RPMI7951 (cell line): ENCODE results near the gene RBMS1. TPM values are rescaled to one million over a fixed set of nuclear protein-coding genes. Genes with fewer than 3 reads are reported as not detected.
A peak's percentile ranks its signal among the peaks of the same experiment; 100 is the strongest.

Source experiments
- DNase-seq: peaks from one replicate; pipeline ENCODE4 v3.0.0-alpha.2; 2012; ENCODE audit warnings: low read depth
- total RNA-seq: library from RNA; depleted of rRNA; stranded (reverse); fragments of >200 nt; shearing (Covaris generic); gene quantifications from 2 replicates; pipeline ENCODE4 v1.2.3, GENCODE V29; 2014

RBMS1 gene
- total RNA-seq, 1 experiment from 2014 or later: 82.7 TPM

GRCh38 chr2:160279813-160280465 lies 213.7 kb downstream of the RBMS1 start:
- DNase-seq: peak; percentile 86

- DNase-seq: peak; percentile 64
These were observed 214.8 kb downstream of the RBMS1 start for GRCh38 chr2:160278879-160279177.

DNA sequence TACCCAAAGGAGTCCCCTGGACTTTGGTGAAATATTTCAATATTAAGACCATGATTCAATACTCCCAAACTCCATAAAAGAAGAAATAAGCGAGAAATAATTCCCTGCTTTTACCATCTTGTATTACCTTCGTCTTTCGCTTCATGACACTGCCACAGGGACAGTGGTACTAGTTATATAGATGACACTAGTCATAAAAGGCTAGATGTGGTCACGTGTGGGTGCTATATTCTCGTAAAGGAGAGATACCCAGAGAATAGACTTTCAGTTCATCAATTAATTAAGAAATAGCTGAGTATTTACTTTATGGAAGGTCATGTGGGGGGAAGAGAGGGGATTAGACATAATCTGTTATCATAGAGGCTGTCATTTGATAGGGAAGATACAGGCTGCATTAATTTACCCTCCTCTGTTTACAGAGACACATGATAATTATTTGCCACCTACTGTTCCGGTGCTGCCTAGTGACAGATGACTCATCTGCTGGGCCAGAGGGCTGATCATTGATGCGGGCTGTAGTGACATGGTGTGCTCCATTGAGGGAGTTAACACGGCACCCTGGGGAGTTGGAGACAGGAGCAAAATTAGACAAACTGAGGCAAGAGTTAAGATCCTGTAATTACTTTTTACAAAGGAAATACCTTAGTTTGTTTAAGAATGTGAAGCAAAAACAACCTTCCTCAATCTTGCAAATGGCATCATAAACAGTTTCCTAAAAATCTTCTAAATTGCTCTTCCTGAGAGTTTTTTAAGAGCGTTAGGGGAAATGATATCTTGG lies 215.3 kb downstream of the RBMS1 start:
- DNase-seq: peak; percentile 41

GRCh38 chr2:160277151-160277550 lies 216.5 kb downstream of the RBMS1 start:
- no peak for DNase-seq

- DNase-seq: no peak
These were observed 218.0 kb downstream of the RBMS1 start for GRCh38 chr2:160275656-160276055.

GRCh38 chr2:160271171-160272086 lies 222.2 kb downstream of the RBMS1 start:
- DNase-seq: no peak

DNA sequence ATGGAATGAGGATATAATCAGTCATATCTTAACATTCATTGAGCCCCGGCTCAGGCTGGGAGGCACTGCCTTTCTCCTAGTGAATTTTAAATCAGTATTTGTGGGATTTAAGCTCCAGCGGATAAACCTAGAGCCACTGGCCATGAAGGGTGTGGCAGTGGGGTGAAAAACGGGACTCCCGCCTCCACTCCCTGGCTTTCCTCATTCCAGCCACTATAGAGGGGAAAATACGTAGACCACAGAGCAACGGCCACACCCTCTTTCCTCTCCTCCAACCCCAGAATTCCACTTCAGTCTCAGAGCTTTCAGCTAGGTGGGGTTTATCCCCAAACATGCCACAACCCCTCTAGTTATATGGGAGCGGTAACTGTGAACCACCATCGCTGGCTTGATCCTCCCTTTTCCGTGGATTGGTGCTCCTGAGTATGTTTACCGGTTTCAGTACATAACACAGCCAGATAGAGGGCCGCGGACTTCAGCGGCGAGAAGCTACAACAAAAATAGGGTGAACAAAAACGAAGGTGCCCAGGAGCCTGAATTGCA lies 223.0 kb downstream of the RBMS1 start:
- DNase-seq: peak; percentile 77

DNA sequence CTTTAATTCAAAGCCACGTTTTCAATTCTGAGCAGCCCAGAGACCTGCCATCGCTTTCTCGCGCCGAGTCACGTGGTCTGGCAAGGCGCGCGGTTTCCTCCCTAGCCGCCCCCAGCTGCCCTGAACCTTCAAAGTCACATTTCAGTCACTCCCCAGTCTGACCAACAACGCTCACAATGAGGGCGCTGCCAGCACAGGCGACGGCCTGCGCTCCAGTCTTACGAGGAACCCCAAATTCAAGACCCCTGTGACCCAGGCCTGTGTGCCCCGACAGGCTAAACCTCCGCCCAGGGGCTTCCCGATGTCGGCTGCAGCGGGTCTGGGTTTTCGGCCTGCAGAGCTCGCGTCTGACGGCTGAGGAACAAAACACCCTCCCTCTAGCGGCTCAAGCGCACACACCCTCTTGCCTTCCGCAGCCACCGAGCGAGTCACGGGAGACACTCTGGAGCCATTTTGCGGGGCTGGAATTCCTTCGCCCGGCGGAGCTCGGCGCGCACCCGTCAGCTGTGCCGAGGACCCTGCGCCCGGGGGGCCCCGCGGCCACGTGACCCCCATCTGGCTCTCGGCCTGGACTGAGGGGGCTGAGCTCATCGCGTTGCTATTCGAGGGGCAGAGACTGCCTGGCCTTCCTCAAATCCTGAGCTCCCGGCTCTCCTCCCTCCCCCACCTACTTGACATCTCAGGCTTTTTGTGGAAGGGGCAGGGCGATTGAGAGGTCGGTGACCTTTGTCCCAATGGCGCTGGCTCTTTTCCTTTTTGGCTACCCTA lies 223.6 kb downstream of the RBMS1 start:
- peak; percentile 95 for DNase-seq

GRCh38 chr2:160269365-160269764 lies 224.2 kb downstream of the RBMS1 start:
- DNase-seq: peak; percentile 28

DNA sequence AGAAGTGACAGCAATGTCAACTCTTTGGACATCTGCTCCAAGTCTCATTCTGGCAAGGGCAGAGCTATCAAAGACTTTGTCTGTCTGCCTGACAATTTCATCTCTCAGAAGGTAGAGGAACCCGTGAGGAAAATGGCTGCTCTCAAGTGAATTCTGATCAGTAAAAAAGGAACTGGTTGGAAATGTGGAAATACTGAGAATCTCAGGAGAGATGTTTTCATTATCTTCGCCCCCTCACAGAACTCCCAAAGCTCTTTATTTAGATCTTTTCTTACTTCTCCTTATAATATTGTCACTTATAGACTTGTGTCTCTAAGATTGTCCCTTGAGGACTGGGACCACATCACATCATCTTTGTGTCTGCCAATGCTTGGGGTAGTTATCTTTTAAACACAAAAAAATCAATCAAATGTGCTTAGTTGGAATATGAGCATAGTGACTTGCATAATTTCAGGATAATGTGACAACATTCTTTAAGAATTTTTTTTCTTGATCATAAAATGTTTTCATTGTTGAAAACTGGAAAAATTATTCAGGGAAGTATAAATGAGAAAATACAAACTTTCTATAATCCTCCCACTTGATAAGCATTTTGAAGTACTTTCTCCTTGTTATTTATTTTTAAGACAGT lies 225.3 kb downstream of the RBMS1 start:
- DNase-seq: no peak

GRCh38 chr2:160267692-160268091 lies 225.9 kb downstream of the RBMS1 start:
- no peak for DNase-seq

- no peak for DNase-seq
These were observed 226.6 kb downstream of the RBMS1 start for GRCh38 chr2:160267022-160267421.

DNA sequence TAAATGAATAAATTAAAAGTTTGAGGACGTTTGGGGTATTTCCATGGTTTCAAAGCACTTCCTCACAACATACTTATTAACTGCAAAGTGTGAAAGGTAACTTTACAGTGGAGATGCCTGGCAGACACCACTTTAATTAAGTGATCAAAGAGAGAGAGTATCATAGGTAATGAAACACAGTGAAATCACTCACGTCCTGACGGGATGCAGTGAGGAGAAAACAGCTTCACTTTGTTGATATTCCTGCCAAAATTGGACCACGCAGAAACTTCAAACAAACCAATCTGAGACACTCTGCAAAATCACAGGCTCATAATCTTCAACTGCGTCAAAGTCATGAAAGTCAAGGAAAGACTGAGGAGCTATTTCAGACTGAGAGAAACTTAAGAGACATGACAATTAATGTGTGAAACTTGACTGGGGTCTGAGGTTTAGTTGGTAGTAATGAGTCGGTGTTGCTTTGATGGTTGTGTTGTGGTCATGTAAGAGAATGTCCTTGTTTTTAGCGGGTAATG lies 227.5 kb downstream of the RBMS1 start:
- no peak for DNase-seq

DNA sequence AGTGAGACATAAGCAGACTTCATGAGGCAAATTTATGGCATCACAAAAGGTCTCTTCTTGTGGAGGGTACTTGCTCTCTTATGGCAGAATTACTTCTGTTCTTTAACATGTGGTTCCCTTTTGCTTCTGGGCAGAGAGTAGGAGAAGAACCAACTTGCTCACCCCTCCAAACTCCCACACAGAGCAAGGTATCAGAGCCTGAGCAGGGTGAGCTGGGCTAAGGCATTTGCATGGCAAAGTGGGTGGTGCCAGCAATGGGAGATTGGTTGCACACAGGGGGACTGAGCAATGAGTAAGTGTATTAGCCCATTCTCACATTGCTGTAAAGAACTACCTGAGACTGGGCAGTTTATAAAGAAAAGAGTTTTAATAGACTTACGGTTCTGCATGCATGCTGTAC lies 229.3 kb downstream of the RBMS1 start:
- DNase-seq: no peak

DNA sequence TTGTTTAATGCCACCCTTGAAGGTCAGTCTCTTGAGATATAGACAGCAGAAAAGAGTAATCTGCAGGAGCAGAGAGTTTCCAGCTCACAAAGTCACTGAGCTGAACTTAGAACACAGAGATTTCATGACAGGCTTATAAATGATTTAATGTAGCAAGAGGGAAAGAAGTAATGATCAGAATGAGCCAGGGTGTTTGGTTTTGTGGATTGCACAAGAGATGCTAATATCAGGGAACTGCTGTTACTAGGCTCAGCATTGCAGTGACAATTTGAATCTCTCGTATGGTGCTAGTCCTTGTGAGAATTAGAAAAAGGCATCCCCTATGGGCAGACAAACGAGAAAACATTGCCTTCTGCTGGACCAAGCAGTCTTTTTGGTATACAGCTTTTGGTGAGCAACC lies 231.9 kb downstream of the RBMS1 start:
- no peak for DNase-seq

GRCh38 chr2:160258492-160258805 lies 235.2 kb downstream of the RBMS1 start:
- DNase-seq: no peak

DNA sequence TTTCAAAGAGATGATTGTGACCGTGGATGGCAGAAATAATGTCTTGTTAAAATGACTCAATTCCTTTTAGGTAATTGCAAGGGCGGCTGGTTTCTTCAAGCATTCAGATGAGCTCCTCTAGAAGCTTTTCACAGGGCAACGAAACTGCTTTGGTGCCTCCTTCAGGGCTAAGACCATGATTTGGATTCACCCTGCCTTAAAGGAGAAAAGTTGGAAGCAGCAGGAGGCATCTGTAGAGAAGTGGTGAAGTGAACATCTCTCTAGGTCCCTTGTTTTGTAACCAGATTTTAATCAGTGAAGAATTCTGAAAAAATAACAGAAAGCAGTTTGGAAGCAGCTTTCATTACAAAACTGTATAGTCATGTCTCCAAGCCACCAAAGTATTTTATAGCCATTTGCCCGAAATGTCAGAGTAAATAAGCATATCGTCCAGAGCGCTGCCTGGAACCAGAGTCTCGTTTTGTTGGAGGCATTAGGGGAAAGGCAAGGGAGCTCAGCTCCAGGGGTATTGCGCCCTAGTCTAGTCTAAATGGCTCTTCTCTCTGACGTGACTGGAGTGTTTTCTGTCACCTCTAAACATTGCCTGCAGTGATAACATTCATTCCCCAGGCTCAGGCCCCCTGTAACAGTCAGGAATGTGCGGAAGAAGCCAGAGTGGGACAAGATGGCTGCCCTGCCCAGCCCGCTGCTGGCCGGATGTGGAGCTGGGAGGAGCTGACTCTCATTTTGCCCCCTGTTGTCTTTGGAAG lies 235.7 kb downstream of the RBMS1 start:
- no peak for DNase-seq

GRCh38 chr2:160257041-160257742 lies 236.4 kb downstream of the RBMS1 start:
- DNase-seq: no peak

- no peak for DNase-seq
These were observed 237.1 kb downstream of the RBMS1 start for GRCh38 chr2:160256507-160256906.

GRCh38 chr2:160255408-160255807 lies 238.2 kb downstream of the RBMS1 start:
- DNase-seq: no peak
